GM23338 (cell line): ENCODE results near the gene DLG2. TPM values are rescaled to one million over a fixed set of nuclear protein-coding genes. Genes with fewer than 3 reads are reported as not detected.

Experiments
- ATAC-seq: fragments of 200-7000 bp; cut with Tn5 transposase; 3 replicates; pipeline ENCODE4 v1.9.1; 2020
- DNase-seq: peaks from one replicate; pipeline ENCODE4 v3.0.0-alpha.2; 2015; ENCODE audit warnings: low spot score
- H2AFZ ChIP-seq: fragments of 200-600 bp; sonication (generic); 2 replicates; pipeline ENCODE4 v1.8.0; 2016; ENCODE audit warnings: antibody characterized with exemption, mild to moderate bottlenecking, moderate library complexity
- H3F3A ChIP-seq: fragments of 200-600 bp; sonication (generic); replicated peaks from 2 replicates; pipeline ENCODE4 v1.8.0; 2017; ENCODE audit warnings: antibody characterized with exemption, mixed run types, low read depth
- H3K27ac ChIP-seq: fragments of 200-600 bp; sonication (generic); 2 replicates; pipeline ENCODE4 v1.6.1; 2016; ENCODE audit warnings: low read depth
- H3K27me3 ChIP-seq: fragments of 200-600 bp; sonication (generic); 2 replicates; pipeline ENCODE4 v1.8.0; 2016; ENCODE audit warnings: mild to moderate bottlenecking, mixed run types, moderate library complexity; ENCODE audit not compliant: insufficient read depth
- H3K36me3 ChIP-seq: fragments of 200-600 bp; sonication (generic); 2 replicates; pipeline ENCODE4 v1.8.0; 2016; ENCODE audit warnings: mild to moderate bottlenecking; ENCODE audit not compliant: insufficient read depth
- H3K4me1 ChIP-seq: fragments of 200-600 bp; sonication (generic); 2 replicates; pipeline ENCODE4 v1.8.0; 2016; ENCODE audit warnings: mild to moderate bottlenecking, moderate library complexity; ENCODE audit not compliant: insufficient read depth
- H3K4me2 ChIP-seq: fragments of 200-600 bp; sonication (generic); 2 replicates; pipeline ENCODE4 v1.7.1; 2017; ENCODE audit warnings: mixed run types
- H3K4me3 ChIP-seq: fragments of 200-600 bp; sonication (generic); 2 replicates; pipeline ENCODE4 v1.6.1; 2016; ENCODE audit warnings: mixed run types
- H3K79me2 ChIP-seq: fragments of 200-600 bp; sonication (generic); replicated peaks from 2 replicates; pipeline ENCODE4 v1.8.0; 2017; ENCODE audit warnings: mild to moderate bottlenecking; ENCODE audit not compliant: insufficient read depth
- H3K9me2 ChIP-seq: fragments of 200-600 bp; sonication (generic); 2 replicates; pipeline ENCODE4 v1.8.0; 2017; ENCODE audit not compliant: insufficient read depth
- H4K20me1 ChIP-seq: fragments of 200-600 bp; sonication (generic); replicated peaks from 2 replicates; pipeline ENCODE4 v1.8.0; 2017; ENCODE audit warnings: mild to moderate bottlenecking; ENCODE audit not compliant: insufficient read depth
- H3K27ac Mint-ChIP-seq: 2 replicates; pipeline ENCODE4 v1.8.0; 2020; ENCODE audit warnings: inconsistent platforms, mild to moderate bottlenecking, moderate library complexity, mixed read lengths
- H3K27me3 Mint-ChIP-seq: 3 replicates; pipeline ENCODE4 v1.8.0; 2022; ENCODE audit warnings: low read depth, mild to moderate bottlenecking, moderate library complexity, mixed read lengths, inconsistent platforms; ENCODE audit not compliant: insufficient read depth, poor library complexity
- H3K36me3 Mint-ChIP-seq: 3 replicates; pipeline ENCODE4 v1.8.0; 2021; ENCODE audit warnings: low read depth, mild to moderate bottlenecking, inconsistent platforms, moderate library complexity, mixed read lengths
- H3K4me1 Mint-ChIP-seq: 3 replicates; pipeline ENCODE4 v1.8.0; 2020; ENCODE audit warnings: mild to moderate bottlenecking, inconsistent platforms, mixed read lengths
- H3K4me3 Mint-ChIP-seq: 3 replicates; pipeline ENCODE4 v1.8.0; 2021; ENCODE audit warnings: moderate library complexity, mild to moderate bottlenecking, inconsistent platforms, mixed read lengths
- H3K9me3 Mint-ChIP-seq: 3 replicates; pipeline ENCODE4 v1.8.0; 2020; ENCODE audit warnings: moderate library complexity, mild to moderate bottlenecking, inconsistent platforms, mixed read lengths
- EZH2 ChIP-seq: fragments of 200-600 bp; sonication (generic); IDR thresholded peaks from one replicate; pipeline ENCODE4 v1.8.0; 2017; ENCODE audit warnings: antibody characterized with exemption, mild to moderate bottlenecking, low read depth; ENCODE audit not compliant: unreplicated experiment
- EZH2phosphoT487 ChIP-seq: fragments of 200-600 bp; sonication (generic); IDR thresholded peaks from one replicate; pipeline ENCODE4 v1.8.1; 2018; ENCODE audit warnings: antibody characterized with exemption; ENCODE audit not compliant: unreplicated experiment
- NANOG ChIP-seq: IDR thresholded peaks from 2 replicates; pipeline ENCODE4 v1.6.1; 2016; ENCODE audit warnings: antibody characterized with exemption, borderline replicate concordance
- STAT1 ChIP-seq: IDR thresholded peaks from one replicate; pipeline ENCODE4 v1.6.1; 2016; ENCODE audit warnings: antibody characterized with exemption; ENCODE audit not compliant: unreplicated experiment
- polyA plus RNA-seq: library from polyadenylated mRNA; unstranded; fragments of >200 nt; fragmentation: Nextera tagmentation; extraction: Ambion mirVana; gene quantifications from 2 replicates; pipeline ENCODE4 v1.2.1, GENCODE V29; 2016
- total RNA-seq: library from RNA; depleted of rRNA; stranded (reverse); fragments of >200 nt; shearing (Covaris generic); gene quantifications from 2 replicates; pipeline ENCODE4 v1.2.3, GENCODE V29; 2014
- TF ChIP-seq, protein P1 (sequence below), 2 experiments: fragments of 200-600 bp in 1 of 2; sonication (generic) in 1 of 2; conservative IDR thresholded peaks; 2 replicates each; pipeline versions ENCODE4 v1.5.1 to v1.6.1; 2016 to 2017; ENCODE audit warnings: antibody characterized with exemption in 2 of 2, low read depth in 2 of 2, mild to moderate bottlenecking in 2 of 2, moderate library complexity in 1 of 2
- TF ChIP-seq, protein P2 (sequence below): IDR thresholded peaks from 2 replicates; pipeline ENCODE4 v1.6.1; 2016; ENCODE audit warnings: antibody characterized with exemption
- TF ChIP-seq, protein P3 (sequence below): fragments of 250-450 bp; sonication (Bioruptor Pico); IDR thresholded peaks from 2 replicates; pipeline ENCODE4 v1.5.0; 2020; ENCODE audit warnings: mild to moderate bottlenecking, moderate library complexity

The DLG2 gene
- total and polyA plus RNA-seq, 2 experiments from 2014 or later = 19.8 to 21.5 TPM

DNA sequence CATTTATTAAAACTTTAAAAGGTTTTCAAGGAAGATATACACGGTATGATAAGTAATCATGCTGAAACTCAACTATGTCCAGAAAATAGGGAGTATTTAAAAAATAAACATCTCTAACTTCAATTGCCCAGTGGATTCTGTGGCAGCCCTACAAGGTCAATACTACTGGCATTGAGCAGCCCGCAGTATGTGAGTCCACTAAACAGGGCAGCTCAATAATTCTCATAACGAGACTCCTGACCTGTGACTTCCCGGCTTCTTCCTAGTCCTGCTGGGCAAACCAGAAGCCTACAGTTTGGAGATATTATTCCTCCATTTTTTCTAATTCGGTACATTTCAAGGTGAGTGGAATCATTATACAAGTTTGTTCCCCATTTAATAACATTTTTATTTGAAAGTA is 1760.5 kb downstream of the DLG2 start:
- no peak overlapping the region for H3K27ac ChIP-seq
- Mint-ChIP-seq H3K27ac (no peak overlapping the region), H3K36me3 (no peaks in the 10 kb centered on the region), H3K4me1 (no peaks in the 10 kb centered on the region), H3K4me3 (no peak overlapping the region), H3K9me3 (no peaks in the 10 kb centered on the region), H3K27me3 (no peaks in the 10 kb centered on the region)
- no peak for ATAC-seq
- no peaks in the 10 kb centered on the region for H3F3A ChIP-seq
- TF ChIP-seq, protein P1, sequence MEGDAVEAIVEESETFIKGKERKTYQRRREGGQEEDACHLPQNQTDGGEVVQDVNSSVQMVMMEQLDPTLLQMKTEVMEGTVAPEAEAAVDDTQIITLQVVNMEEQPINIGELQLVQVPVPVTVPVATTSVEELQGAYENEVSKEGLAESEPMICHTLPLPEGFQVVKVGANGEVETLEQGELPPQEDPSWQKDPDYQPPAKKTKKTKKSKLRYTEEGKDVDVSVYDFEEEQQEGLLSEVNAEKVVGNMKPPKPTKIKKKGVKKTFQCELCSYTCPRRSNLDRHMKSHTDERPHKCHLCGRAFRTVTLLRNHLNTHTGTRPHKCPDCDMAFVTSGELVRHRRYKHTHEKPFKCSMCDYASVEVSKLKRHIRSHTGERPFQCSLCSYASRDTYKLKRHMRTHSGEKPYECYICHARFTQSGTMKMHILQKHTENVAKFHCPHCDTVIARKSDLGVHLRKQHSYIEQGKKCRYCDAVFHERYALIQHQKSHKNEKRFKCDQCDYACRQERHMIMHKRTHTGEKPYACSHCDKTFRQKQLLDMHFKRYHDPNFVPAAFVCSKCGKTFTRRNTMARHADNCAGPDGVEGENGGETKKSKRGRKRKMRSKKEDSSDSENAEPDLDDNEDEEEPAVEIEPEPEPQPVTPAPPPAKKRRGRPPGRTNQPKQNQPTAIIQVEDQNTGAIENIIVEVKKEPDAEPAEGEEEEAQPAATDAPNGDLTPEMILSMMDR (conservative IDR thresholded peaks at IDR 0.05; ENCODE audit: low read depth in 2 of 2) = no peak
- TF ChIP-seq EZH2 = no peak
- TF ChIP-seq EZH2phosphoT487 = no peak
- H3K4me1 ChIP-seq = no peaks in the 10 kb centered on the region
- H3K27me3 ChIP-seq = no peaks in the 10 kb centered on the region
- no peaks in the 10 kb centered on the region for H3K36me3 ChIP-seq
- H3K4me3 ChIP-seq = no peak overlapping the region
- no peak overlapping the region for H2AFZ ChIP-seq
- H3K79me2 ChIP-seq = no peaks in the 10 kb centered on the region
- no peak for DNase-seq
- 0 out of 2 replicates have a peak, but pooled peaks cover 4% of the 10 kb centered on the region for H3K9me2 ChIP-seq
- no peaks in the 10 kb centered on the region for H4K20me1 ChIP-seq
- no peak overlapping the region for H3K4me2 ChIP-seq

DNA sequence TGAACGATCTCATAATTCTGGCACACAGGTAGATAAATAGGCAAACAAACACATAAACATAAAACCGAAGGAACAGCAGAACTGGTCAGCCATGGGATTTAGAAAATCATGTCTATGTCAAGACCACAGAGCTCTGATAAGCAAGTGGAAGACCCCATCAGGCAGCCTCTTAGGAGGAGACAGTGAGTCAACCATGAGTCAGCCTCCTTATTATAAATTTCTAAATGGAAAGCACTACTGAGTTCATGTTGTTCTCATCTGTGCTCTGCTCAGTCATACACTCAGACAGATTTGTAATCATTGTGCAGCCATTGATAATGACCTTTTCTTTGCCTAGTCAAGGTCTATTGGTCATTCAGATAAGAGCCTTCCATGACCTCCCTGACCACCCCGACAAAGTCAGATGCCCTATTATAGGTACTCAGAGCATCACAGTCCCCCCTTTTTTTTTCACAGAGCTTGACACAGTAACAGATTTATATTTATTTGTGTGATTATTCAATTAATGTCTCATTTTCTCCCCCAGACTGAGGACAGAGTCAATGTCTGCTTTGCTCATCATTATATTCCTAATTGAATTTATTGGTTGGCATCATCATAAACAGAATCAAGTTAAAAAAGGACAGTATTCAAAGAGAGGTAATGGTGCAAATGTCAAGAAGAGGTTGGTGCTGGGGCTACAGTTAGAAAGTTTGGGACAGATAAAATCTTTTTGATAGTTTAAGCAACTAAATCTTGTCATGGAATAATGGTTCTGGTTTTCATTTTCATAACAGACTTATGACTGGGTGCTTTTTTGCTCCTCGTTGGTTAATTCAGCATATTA is 1761.3 kb downstream of the DLG2 start:
- Histone ChIP-seq H3K27ac (no peak overlapping the region), H3K9me2 (0 out of 2 replicates have a peak, but pooled peaks cover 8% of the 10 kb centered on the region), H3F3A (no peaks in the 10 kb centered on the region), H3K4me1 (no peaks in the 10 kb centered on the region), H3K4me3 (no peak overlapping the region), H2AFZ (no peak overlapping the region), H3K4me2 (no peak overlapping the region), H4K20me1 (no peaks in the 10 kb centered on the region), H3K36me3 (no peaks in the 10 kb centered on the region), H3K27me3 (no peaks in the 10 kb centered on the region), H3K79me2 (no peaks in the 10 kb centered on the region)
- Mint-ChIP-seq H3K4me1 (no peaks in the 10 kb centered on the region), H3K27ac (no peak overlapping the region), H3K36me3 (peaks cover 1% of the 10 kb centered on the region; the same call in 2 of the 3 replicates), H3K4me3 (no peak overlapping the region), H3K27me3 (no peaks in the 10 kb centered on the region), H3K9me3 (peaks cover under 1% of the 10 kb centered on the region; the same call in 2 of the 3 replicates)
- ATAC-seq = no peak
- DNase-seq = no peak
- TF ChIP-seq, protein P2, sequence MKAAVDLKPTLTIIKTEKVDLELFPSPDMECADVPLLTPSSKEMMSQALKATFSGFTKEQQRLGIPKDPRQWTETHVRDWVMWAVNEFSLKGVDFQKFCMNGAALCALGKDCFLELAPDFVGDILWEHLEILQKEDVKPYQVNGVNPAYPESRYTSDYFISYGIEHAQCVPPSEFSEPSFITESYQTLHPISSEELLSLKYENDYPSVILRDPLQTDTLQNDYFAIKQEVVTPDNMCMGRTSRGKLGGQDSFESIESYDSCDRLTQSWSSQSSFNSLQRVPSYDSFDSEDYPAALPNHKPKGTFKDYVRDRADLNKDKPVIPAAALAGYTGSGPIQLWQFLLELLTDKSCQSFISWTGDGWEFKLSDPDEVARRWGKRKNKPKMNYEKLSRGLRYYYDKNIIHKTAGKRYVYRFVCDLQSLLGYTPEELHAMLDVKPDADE = no peak
- TF ChIP-seq EZH2 (no peak), NANOG (no peak), STAT1 (no peak)
- TF ChIP-seq, protein P1 (conservative IDR thresholded peaks at IDR 0.05; ENCODE audit: low read depth in 2 of 2) = no peak
- TF ChIP-seq, protein P3, sequence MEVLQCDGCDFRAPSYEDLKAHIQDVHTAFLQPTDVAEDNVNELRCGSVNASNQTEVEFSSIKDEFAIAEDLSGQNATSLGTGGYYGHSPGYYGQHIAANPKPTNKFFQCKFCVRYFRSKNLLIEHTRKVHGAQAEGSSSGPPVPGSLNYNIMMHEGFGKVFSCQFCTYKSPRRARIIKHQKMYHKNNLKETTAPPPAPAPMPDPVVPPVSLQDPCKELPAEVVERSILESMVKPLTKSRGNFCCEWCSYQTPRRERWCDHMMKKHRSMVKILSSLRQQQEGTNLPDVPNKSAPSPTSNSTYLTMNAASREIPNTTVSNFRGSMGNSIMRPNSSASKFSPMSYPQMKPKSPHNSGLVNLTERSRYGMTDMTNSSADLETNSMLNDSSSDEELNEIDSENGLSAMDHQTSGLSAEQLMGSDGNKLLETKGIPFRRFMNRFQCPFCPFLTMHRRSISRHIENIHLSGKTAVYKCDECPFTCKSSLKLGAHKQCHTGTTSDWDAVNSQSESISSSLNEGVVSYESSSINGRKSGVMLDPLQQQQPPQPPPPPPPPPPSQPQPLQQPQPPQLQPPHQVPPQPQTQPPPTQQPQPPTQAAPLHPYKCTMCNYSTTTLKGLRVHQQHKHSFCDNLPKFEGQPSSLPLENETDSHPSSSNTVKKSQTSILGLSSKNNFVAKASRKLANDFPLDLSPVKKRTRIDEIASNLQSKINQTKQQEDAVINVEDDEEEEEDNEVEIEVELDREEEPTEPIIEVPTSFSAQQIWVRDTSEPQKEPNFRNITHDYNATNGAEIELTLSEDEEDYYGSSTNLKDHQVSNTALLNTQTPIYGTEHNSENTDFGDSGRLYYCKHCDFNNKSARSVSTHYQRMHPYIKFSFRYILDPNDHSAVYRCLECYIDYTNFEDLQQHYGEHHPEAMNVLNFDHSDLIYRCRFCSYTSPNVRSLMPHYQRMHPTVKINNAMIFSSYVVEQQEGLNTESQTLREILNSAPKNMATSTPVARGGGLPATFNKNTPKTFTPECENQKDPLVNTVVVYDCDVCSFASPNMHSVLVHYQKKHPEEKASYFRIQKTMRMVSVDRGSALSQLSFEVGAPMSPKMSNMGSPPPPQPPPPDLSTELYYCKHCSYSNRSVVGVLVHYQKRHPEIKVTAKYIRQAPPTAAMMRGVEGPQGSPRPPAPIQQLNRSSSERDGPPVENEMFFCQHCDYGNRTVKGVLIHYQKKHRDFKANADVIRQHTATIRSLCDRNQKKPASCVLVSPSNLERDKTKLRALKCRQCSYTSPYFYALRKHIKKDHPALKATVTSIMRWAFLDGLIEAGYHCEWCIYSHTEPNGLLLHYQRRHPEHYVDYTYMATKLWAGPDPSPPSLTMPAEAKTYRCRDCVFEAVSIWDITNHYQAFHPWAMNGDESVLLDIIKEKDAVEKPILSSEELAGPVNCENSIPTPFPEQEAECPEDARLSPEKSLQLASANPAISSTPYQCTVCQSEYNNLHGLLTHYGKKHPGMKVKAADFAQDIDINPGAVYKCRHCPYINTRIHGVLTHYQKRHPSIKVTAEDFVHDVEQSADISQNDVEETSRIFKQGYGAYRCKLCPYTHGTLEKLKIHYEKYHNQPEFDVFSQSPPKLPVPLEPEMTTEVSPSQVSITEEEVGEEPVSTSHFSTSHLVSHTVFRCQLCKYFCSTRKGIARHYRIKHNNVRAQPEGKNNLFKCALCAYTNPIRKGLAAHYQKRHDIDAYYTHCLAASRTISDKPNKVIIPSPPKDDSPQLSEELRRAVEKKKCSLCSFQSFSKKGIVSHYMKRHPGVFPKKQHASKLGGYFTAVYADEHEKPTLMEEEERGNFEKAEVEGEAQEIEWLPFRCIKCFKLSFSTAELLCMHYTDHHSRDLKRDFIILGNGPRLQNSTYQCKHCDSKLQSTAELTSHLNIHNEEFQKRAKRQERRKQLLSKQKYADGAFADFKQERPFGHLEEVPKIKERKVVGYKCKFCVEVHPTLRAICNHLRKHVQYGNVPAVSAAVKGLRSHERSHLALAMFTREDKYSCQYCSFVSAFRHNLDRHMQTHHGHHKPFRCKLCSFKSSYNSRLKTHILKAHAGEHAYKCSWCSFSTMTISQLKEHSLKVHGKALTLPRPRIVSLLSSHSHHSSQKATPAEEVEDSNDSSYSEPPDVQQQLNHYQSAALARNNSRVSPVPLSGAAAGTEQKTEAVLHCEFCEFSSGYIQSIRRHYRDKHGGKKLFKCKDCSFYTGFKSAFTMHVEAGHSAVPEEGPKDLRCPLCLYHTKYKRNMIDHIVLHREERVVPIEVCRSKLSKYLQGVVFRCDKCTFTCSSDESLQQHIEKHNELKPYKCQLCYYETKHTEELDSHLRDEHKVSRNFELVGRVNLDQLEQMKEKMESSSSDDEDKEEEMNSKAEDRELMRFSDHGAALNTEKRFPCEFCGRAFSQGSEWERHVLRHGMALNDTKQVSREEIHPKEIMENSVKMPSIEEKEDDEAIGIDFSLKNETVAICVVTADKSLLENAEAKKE = no peak
